Kidney tubule cell (primary cell): Measurements from ENCODE around the gene SAC3D1.
A peak's percentile ranks its signal among the peaks of the same experiment; 100 is the strongest.

Source experiments
- DNase-seq: peaks from one replicate; pipeline ENCODE4 v3.0.0-alpha.2; 2018; ENCODE audit warnings: low spot score

Gene SAC3D1

GRCh38 chr11:65059959-65060824 is 19.2 kb downstream of the SAC3D1 start:
- DNase-seq, result no peak

GRCh38 chr11:65060913-65061408 is 20.0 kb downstream of the SAC3D1 start:
- DNase-seq, result no peak

- no peak for DNase-seq
Measured at GRCh38 chr11:65063532-65063931, 22.5 kb downstream of the SAC3D1 start.

- no peak for DNase-seq
Measured at GRCh38 chr11:65064847-65065240, 23.8 kb downstream of the SAC3D1 start.

- DNase-seq, result no peak
Measured at GRCh38 chr11:65065851-65066250, 24.8 kb downstream of the SAC3D1 start.

- DNase-seq, result no peak
Measured at GRCh38 chr11:65066315-65066714, 25.3 kb downstream of the SAC3D1 start.

- DNase-seq, result no peak
Measured at GRCh38 chr11:65066805-65067291, 25.8 kb downstream of the SAC3D1 start.

- DNase-seq, result no peak
Measured at GRCh38 chr11:65067446-65067845, 26.4 kb downstream of the SAC3D1 start.

- DNase-seq, result peak; percentile 33
Measured at GRCh38 chr11:65069217-65069616, 28.2 kb downstream of the SAC3D1 start.

GRCh38 chr11:65071907-65072630 is 31.1 kb downstream of the SAC3D1 start:
- no peak for DNase-seq

- no peak for DNase-seq
Measured at GRCh38 chr11:65072631-65072966, 31.6 kb downstream of the SAC3D1 start.

- no peak for DNase-seq
Measured at GRCh38 chr11:65077451-65077850, 36.4 kb downstream of the SAC3D1 start.

GRCh38 chr11:65078151-65078550 is 37.1 kb downstream of the SAC3D1 start:
- DNase-seq, result peak; percentile 44

- no peak for DNase-seq
Measured at GRCh38 chr11:65078786-65079342, 37.9 kb downstream of the SAC3D1 start.

GRCh38 chr11:65083134-65083833 is 42.3 kb downstream of the SAC3D1 start:
- DNase-seq, result no peak

- DNase-seq, result peak; percentile 95
Measured at GRCh38 chr11:65083834-65084597, 43.0 kb downstream of the SAC3D1 start, which contains the start of the genes CDCA5 and ZFPL1. TSS of gene CDCA5 (minus strand) at chr11:65084040. CDS start at chr11:65083978, 62 bp downstream. TSS of gene ZFPL1 (plus strand) at chr11:65084222. CDS start at chr11:65084699, 477 bp downstream.

- DNase-seq, result no peak
Measured at GRCh38 chr11:65084598-65085375, 43.8 kb downstream of the SAC3D1 start.

GRCh38 chr11:65085446-65085845 is 44.4 kb downstream of the SAC3D1 start:
- DNase-seq, result no peak

- no peak for DNase-seq
Measured at GRCh38 chr11:65086809-65087208, 45.8 kb downstream of the SAC3D1 start.

- DNase-seq, result no peak
Measured at GRCh38 chr11:65087216-65087615, 46.2 kb downstream of the SAC3D1 start.
